ENCODE data around the gene SF3B2. TPM values are rescaled to one million over a fixed set of nuclear protein-coding genes. Genes with fewer than 3 reads are reported as not detected.

SF3B2 gene
- total RNA-seq, 1 donor from 2014 or later: 261 TPM

DNA sequence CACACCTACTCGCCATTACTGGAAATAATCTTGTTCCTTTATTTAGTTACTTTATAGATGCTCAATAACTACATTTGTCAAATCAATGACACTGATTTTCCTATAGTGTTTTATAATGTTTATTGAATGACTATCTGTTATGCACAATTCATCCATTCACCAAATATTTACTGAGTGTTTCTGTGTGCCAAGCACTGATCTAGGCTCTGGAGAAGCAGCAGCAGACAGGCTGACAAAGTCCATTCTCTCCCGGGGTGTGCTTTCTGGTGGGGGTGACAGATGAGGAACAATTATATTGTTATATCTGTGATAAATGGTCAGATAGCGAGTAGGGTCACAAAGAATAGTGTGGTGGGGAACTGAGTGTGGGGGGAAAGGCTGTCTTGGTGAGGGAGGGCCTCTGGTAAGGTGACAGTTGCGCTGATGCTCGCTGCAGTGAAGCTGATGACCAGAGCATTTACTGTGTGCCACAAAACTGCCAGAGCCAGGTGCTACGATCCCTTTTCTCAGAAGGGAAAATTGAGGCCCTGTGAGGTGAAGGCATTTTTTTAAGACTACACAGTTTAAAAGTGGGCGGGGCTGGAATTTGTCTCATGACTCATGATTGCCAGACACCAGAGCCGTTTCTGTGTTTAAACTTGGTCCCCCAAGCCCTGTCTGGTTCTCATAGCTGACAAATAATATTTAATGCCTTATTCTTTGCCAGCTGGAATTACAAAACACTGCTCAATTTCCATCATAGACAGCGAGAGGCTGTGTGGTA lies 28.1 kb downstream of the SF3B2 start:
- Mint-ChIP-seq H3K9me3 (no peaks in the 10 kb centered on the region), H3K4me1 (peaks cover 6% of the 10 kb centered on the region), H3K27ac (ENCODE audit: unreplicated experiment) (no peak overlapping the region), H3K36me3 (ENCODE audit: low read depth) (peaks cover 2% of the 10 kb centered on the region), H3K27me3 (ENCODE audit: low read depth) (no peaks in the 10 kb centered on the region), H3K4me3 (peak overlapping the region; percentile 34)
- TF ChIP-seq, protein P1, sequence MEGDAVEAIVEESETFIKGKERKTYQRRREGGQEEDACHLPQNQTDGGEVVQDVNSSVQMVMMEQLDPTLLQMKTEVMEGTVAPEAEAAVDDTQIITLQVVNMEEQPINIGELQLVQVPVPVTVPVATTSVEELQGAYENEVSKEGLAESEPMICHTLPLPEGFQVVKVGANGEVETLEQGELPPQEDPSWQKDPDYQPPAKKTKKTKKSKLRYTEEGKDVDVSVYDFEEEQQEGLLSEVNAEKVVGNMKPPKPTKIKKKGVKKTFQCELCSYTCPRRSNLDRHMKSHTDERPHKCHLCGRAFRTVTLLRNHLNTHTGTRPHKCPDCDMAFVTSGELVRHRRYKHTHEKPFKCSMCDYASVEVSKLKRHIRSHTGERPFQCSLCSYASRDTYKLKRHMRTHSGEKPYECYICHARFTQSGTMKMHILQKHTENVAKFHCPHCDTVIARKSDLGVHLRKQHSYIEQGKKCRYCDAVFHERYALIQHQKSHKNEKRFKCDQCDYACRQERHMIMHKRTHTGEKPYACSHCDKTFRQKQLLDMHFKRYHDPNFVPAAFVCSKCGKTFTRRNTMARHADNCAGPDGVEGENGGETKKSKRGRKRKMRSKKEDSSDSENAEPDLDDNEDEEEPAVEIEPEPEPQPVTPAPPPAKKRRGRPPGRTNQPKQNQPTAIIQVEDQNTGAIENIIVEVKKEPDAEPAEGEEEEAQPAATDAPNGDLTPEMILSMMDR (conservative IDR thresholded peaks at IDR 0.05): no peak
- no peak for DNase-seq (ENCODE audit: low read depth, low spot score)

DNA sequence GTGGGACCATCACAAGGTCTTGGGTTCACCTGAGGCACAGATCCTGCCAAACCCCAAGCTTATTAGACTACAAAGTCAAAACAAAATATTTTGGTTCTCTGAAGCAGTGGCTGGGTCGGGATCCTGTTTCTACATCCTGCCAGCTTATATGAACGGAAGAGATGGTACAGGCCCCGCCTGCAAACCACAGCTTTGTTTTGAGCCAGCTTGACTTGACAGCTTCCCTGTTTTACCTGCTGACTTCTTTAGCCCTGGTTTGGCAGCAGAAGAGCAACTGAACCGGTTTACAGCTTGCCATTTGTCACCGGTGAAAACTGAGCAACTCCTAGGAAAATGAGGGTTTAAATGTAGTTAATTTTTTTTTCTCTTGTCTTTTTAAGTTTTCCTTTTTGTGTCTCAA lies 29.3 kb downstream of the SF3B2 start:
- TF ChIP-seq, protein P1 (conservative IDR thresholded peaks at IDR 0.05): no peak
- Mint-ChIP-seq H3K4me1 (peaks cover 6% of the 10 kb centered on the region), H3K27ac (ENCODE audit: unreplicated experiment) (no peak overlapping the region), H3K9me3 (no peaks in the 10 kb centered on the region), H3K4me3 (no peak overlapping the region), H3K36me3 (ENCODE audit: low read depth) (peaks cover 2% of the 10 kb centered on the region), H3K27me3 (ENCODE audit: low read depth) (no peaks in the 10 kb centered on the region)
- no peak for DNase-seq (ENCODE audit: low read depth, low spot score)

DNA sequence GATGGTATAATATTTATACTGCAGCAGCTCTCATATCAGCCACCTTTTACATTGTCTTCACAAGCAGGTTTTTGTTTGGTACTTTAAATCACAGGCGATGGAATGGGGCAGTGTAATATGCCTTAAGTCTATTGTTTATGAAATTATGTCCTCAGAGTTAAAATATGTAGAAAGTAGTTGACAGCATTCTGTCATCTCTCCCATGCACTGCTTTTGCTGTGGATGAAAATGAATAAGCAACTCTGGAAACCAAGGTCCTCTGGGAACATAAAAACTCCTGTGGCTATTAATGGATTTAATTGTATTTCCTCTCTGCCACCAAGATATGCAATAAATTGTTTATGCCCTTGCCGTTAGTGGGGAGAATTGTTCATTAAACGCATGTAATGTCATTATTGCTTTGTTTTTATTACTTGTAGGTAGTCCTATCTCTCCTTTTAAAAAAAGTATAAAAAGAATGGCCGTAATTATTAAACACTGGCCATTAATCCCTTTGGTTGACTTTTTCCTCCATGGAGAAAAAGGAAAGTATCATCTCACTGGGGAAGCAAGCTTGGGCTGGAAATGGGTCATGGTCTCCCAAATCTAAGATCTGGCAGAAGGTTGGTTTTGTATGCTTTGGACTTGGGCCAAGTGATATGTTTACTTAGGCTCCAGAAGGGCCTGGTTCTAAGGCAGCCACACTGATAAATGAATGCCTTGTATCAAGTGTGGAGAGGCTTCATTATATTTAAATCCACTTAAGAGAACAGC lies 31.0 kb downstream of the SF3B2 start:
- no peak overlapping the region for H3K4me3 Mint-ChIP-seq
- H3K27me3 Mint-ChIP-seq (ENCODE audit: low read depth): no peaks in the 10 kb centered on the region
- H3K27ac Mint-ChIP-seq (ENCODE audit: unreplicated experiment): no peak overlapping the region
- no peaks in the 10 kb centered on the region for H3K9me3 Mint-ChIP-seq
- peaks cover 17% of the 10 kb centered on the region for H3K4me1 Mint-ChIP-seq
- TF ChIP-seq, protein P1 (conservative IDR thresholded peaks at IDR 0.05): no peak
- H3K36me3 Mint-ChIP-seq (ENCODE audit: low read depth): no peaks in the 10 kb centered on the region
- no peak for DNase-seq (ENCODE audit: low read depth, low spot score)

DNA sequence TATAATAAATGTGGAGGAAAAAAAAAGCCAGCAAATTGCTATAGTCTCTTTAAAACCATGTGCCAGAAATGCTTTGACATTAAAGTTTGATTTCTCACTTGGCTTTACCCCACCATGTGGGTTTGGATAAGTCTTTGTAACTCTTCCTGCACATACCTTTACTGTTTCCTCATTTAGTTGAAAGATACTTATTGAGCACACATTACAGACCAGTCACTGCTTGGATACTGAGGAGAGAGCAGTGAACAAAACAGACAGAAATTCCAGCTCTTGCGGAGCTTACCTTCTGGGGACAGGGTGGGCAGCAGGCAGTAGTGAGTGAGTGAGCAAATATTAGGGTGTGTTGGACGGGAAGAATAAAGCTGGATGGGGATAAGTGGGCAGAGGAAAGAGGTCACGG lies 31.6 kb downstream of the SF3B2 start:
- peak overlapping the region; percentile 89 for H3K27ac Mint-ChIP-seq (ENCODE audit: unreplicated experiment)
- H3K36me3 Mint-ChIP-seq (ENCODE audit: low read depth): no peaks in the 10 kb centered on the region
- no peak overlapping the region for H3K4me3 Mint-ChIP-seq
- DNase-seq (ENCODE audit: low read depth, low spot score): no peak
- H3K9me3 Mint-ChIP-seq: no peaks in the 10 kb centered on the region
- TF ChIP-seq, protein P1 (conservative IDR thresholded peaks at IDR 0.05): no peak
- H3K27me3 Mint-ChIP-seq (ENCODE audit: low read depth): no peaks in the 10 kb centered on the region
- H3K4me1 Mint-ChIP-seq: peaks cover 17% of the 10 kb centered on the region

DNA sequence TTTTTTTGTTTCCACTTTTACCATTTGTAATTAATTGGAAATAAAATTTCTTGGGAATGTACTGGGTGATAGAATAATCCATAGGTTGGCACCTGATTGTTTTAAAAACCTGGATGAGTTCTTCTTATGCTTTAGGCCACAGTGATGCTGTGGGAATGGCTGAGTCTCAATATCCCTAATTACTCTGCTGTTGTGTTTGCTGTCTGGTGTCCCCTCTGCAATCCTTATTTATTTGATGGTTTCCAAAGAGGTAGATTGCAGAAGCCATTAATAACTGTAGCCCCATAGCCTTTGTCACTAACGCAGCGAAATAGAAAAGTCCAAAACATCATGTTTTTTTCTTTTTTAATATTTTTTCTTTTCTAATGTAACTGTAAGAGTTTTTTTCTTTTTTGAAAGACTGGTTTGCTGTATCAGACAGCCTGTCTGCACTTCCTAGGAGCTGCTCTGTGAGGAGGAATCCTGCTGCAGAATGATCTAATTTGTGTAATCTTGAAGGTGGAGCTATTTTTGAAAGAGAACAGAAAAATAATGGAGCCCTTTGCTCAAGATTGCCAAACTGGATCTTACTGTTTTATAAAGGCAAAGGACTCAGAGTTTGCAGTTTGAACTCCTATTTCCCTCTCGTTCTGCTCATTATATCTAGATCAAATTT lies 32.8 kb downstream of the SF3B2 start:
- no peaks in the 10 kb centered on the region for H3K9me3 Mint-ChIP-seq
- peaks cover 17% of the 10 kb centered on the region for H3K4me1 Mint-ChIP-seq
- TF ChIP-seq, protein P1 (conservative IDR thresholded peaks at IDR 0.05): no peak
- H3K4me3 Mint-ChIP-seq: no peak overlapping the region
- DNase-seq (ENCODE audit: low read depth, low spot score): no peak
- no peak overlapping the region for H3K27ac Mint-ChIP-seq (ENCODE audit: unreplicated experiment)
- H3K27me3 Mint-ChIP-seq (ENCODE audit: low read depth): no peaks in the 10 kb centered on the region
- no peaks in the 10 kb centered on the region for H3K36me3 Mint-ChIP-seq (ENCODE audit: low read depth)
